SK-N-MC (cell line): ENCODE results near the gene CNPY3.

ENCODE experiments used
- EZH2 ChIP-seq: fragments of 200-600 bp; sonication (generic); IDR thresholded peaks from one replicate; pipeline ENCODE4 v1.6.1; 2017; ENCODE audit warnings: antibody characterized with exemption
- FOXP2 ChIP-seq: optimal IDR thresholded peaks from 2 replicates; pipeline ENCODE3; 2011; ENCODE audit warnings: mild to moderate bottlenecking, moderate library complexity; ENCODE audit not compliant: insufficient read depth; ENCODE audit errors: extremely low read length, control extremely low read depth
- POLR2AphosphoS5 ChIP-seq: IDR thresholded peaks from 2 replicates; pipeline ENCODE4 v1.6.1; 2012; ENCODE audit warnings: mild to moderate bottlenecking, low read depth, low read length, borderline replicate concordance

DNA sequence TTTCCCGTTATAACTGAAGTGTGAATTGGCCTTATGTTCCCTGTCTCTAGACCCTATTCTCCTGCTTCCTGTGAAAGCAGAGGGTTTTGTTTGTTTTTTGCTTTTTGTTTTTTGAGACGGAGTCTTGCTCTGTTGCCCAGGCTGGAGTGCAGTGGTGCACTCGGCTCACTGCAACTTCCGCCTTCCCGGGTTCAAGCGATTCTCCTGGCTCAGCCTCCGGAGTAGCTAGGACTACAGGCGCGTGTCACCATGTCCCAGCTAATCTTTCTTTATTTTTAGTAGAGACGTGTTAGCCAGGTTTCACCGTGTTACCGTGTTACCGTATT lies 30.6 kb downstream of the CNPY3 start:
- TF ChIP-seq POLR2AphosphoS5: no peak
- TF ChIP-seq EZH2: no peak
- no peak for TF ChIP-seq FOXP2
